Endothelial cell of umbilical vein (primary cell): ENCODE measurements around the gene MYO9B. TPM values are rescaled to one million over a fixed set of nuclear protein-coding genes. Genes with fewer than 3 reads are reported as not detected.

ENCODE experiments used
- BruUV-seq: library from RNA; stranded (reverse); fragments of 400-500 nt; replicated peaks from 2 replicates; lab custom pipeline; 2021; lab: Mats Ljungman, UMichigan
- CTCF ChIA-PET: fragments of 300-600, 350-600 bp; sonication (Branson Sonifier 250); formaldehyde crosslinking; loops from one replicate; lab custom pipeline; 2021; ENCODE audit warnings: antibody characterized with exemption, inconsistent platforms; lab: Charles Lee
- POLR2A ChIA-PET: fragments of 300-600, 350-600 bp; sonication (Branson Sonifier 250); formaldehyde crosslinking; loops from one replicate; lab custom pipeline; 2021; ENCODE audit warnings: antibody characterized with exemption, inconsistent platforms; lab: Charles Lee
- DNase-seq: peaks from one replicate; pipeline ENCODE4 v3.0.0-alpha.2; 2011; ENCODE audit warnings: low read depth, low spot score
- FAIRE-seq: peaks from 2 replicates; lab custom pipeline; 2011; peaks lifted over from hg19 to GRCh38; lab: Jason Lieb, UNC
- H2AFZ ChIP-seq: 2 replicates; pipeline ENCODE4 v1.6.0; 2012; ENCODE audit warnings: low read depth, low read length, control low read depth, inconsistent platforms
- H3K27ac ChIP-seq: 2 replicates; pipeline ENCODE4 v1.5.1; 2011; ENCODE audit warnings: low read depth, mild to moderate bottlenecking, control low read depth, low read length, moderate library complexity; ENCODE audit not compliant: insufficient read depth
- H3K27me3 ChIP-seq, 2 experiments: 2 replicates each; pipeline versions ENCODE4 v1.6.0 to v1.6.1; 2011; ENCODE audit warnings: low read length in 2 of 2, mixed read lengths in 1 of 2; ENCODE audit not compliant: control insufficient read depth in 2 of 2, insufficient read depth in 2 of 2
- H3K36me3 ChIP-seq, 2 experiments: 2 replicates in 1 of 2; 3 replicates in 1 of 2; pipeline ENCODE4 v1.5.1; 2011; ENCODE audit warnings: low read length in 2 of 2, mild to moderate bottlenecking in 1 of 2, moderate library complexity in 1 of 2; ENCODE audit not compliant: control insufficient read depth in 2 of 2, insufficient read depth in 2 of 2; ENCODE audit errors: extremely low read depth in 1 of 2
- H3K4me1 ChIP-seq: 3 replicates; pipeline ENCODE4 v1.5.1; 2011; ENCODE audit warnings: mild to moderate bottlenecking, low read length; ENCODE audit not compliant: control insufficient read depth, insufficient read depth; ENCODE audit errors: extremely low read depth
- H3K4me2 ChIP-seq: 2 replicates; pipeline ENCODE4 v1.6.1; 2011; ENCODE audit warnings: low read length, control low read depth, mixed read lengths; ENCODE audit not compliant: insufficient read depth
- H3K4me3 ChIP-seq, 3 experiments: fragments of 200-600 bp in 1 of 3; sonication (generic), shearing (Covaris generic) in 1 of 3; replicated peaks in 1 of 3; 2 replicates each; pipeline ENCODE4 v1.5.1; 2011 to 2016; ENCODE audit warnings: control low read depth in 3 of 3, low read length in 3 of 3, mild to moderate bottlenecking in 2 of 3, inconsistent platforms in 1 of 3, low read depth in 1 of 3, moderate library complexity in 1 of 3; ENCODE audit not compliant: insufficient read depth in 1 of 3
- H3K79me2 ChIP-seq: 2 replicates; pipeline ENCODE4 v1.6.0; 2012; ENCODE audit warnings: low read length, inconsistent platforms; ENCODE audit not compliant: control insufficient read depth, insufficient read depth
- H3K9ac ChIP-seq: replicated peaks from 2 replicates; pipeline ENCODE3; 2011; ENCODE audit warnings: low read length, control low read depth; ENCODE audit not compliant: insufficient read depth; ENCODE audit errors: extremely low read depth
- H3K9me1 ChIP-seq: replicated peaks from 3 replicates; pipeline ENCODE4 v1.6.0; 2011; ENCODE audit warnings: mild to moderate bottlenecking, low read length; ENCODE audit not compliant: control insufficient read depth, insufficient read depth; ENCODE audit errors: extremely low read depth
- H3K9me3 ChIP-seq: replicated peaks from 2 replicates; pipeline ENCODE4 v1.5.1; 2012; ENCODE audit warnings: low read length, inconsistent platforms; ENCODE audit not compliant: control insufficient read depth, insufficient read depth
- H4K20me1 ChIP-seq: replicated peaks from 2 replicates; pipeline ENCODE3; 2011; ENCODE audit warnings: mild to moderate bottlenecking, low read length; ENCODE audit not compliant: control insufficient read depth, insufficient read depth; ENCODE audit errors: extremely low read depth
- CTCF ChIP-seq, 2 donors: IDR thresholded peaks; 1 replicate in 1 of 2; 2 replicates in 1 of 2; pipeline ENCODE4 v1.5.1; 2011; ENCODE audit warnings: low read length in 2 of 2, mild to moderate bottlenecking in 2 of 2, moderate library complexity in 2 of 2, control low read depth in 1 of 2, inconsistent platforms in 1 of 2, low read depth in 1 of 2; ENCODE audit not compliant: insufficient read depth in 1 of 2; ENCODE audit errors: extremely low read depth in 1 of 2
- EZH2 ChIP-seq: IDR thresholded peaks from 2 replicates; pipeline ENCODE4 v1.6.1; 2012; ENCODE audit warnings: borderline replicate concordance, low read depth, mild to moderate bottlenecking, moderate library complexity, low read length, inconsistent platforms; ENCODE audit not compliant: severe bottlenecking
- JUN ChIP-seq: IDR thresholded peaks from 2 replicates; pipeline ENCODE4 v1.6.1; 2011; ENCODE audit warnings: borderline replicate concordance, low read depth; ENCODE audit not compliant: insufficient read length, insufficient read depth
- POLR2AphosphoS5 ChIP-seq: IDR thresholded peaks from 2 replicates; pipeline ENCODE4 v1.6.1; 2012; ENCODE audit warnings: low read depth, mild to moderate bottlenecking, control low read depth, low read length, moderate library complexity; ENCODE audit not compliant: insufficient read depth
- dilution Hi-C: fragments of 300-500 bp; cut with MboI; formaldehyde crosslinking; loops from one replicate; pipeline ENCODE4 v1.15.0; 2019; ENCODE audit warnings: low sequenced_read_pairs; ENCODE audit not compliant: extremely low pct_ligation_motif_present
- intact Hi-C: fragments of 100-400 bp; cut with micrococcal nuclease; formaldehyde crosslinking; loops from one replicate; pipeline ENCODE4 v1.10.0; 2022
- polyA plus RNA-seq, 4 experiments: library from polyadenylated mRNA; depleted of rRNA in 3 of 4; stranded (reverse) in 3 of 4; unstranded in 1 of 4; fragments of >200 nt; gene quantifications; 2 replicates each; pipeline versions ENCODE4 v1.2.1 to v1.2.3, GENCODE V29; 2011 to 2012; ENCODE audit warnings: missing spikeins in 1 of 4
- total RNA-seq: library from RNA; stranded (reverse); gene quantifications from 2 replicates; pipeline ENCODE4 v1.2.3, GENCODE V29; 2021

Gene MYO9B
- total and polyA plus RNA-seq, 2 donors (not counting 3 experiments of a cell fraction or from before 2014, with no cell fraction given): 64.4 to 119 TPM

- no peak for TF ChIP-seq JUN
- no peak for TF ChIP-seq POLR2AphosphoS5
- no peak for TF ChIP-seq EZH2
- no peak for TF ChIP-seq CTCF (IDR thresholded peaks at IDR 0.05; ENCODE audit: extremely low read depth in 1 of 2, insufficient read depth in 1 of 2, low read depth in 1 of 2, low read length in 2 of 2)
- H3K9me1 ChIP-seq: no peaks in the 10 kb centered on the region
- BruUV-seq: no TSS peak
- POLR2A ChIA-PET: no interaction called here
- peaks cover 0 to 27% of the 10 kb centered on the region in 2 experiments for H3K36me3 ChIP-seq
- FAIRE-seq (no peak), DNase-seq (no peak)
- no peaks in the 10 kb centered on the region for H3K27me3 ChIP-seq
- CTCF ChIA-PET: interaction anchor here (1.2 to 3.1 kb wide), 6 partner anchors 9 to 23 kb away, joined by 3 to 28 read pairs (median 6); partner anchors contain the start of gene ANKLE1
- H4K20me1 ChIP-seq: no peaks in the 10 kb centered on the region
- H3K4me1 ChIP-seq: peaks cover 4% of the 10 kb centered on the region
- dilution Hi-C loops: no loop called here
- intact Hi-C loops: no loop called here
- H2AFZ ChIP-seq: no peak overlapping the region
- no peak overlapping the region for H3K27ac ChIP-seq
- no peak overlapping the region for H3K4me2 ChIP-seq
- no peaks in the 10 kb centered on the region for H3K79me2 ChIP-seq
- H3K9me3 ChIP-seq: no peaks in the 10 kb centered on the region
- H3K9ac ChIP-seq: no peak overlapping the region
- no peak overlapping the region for H3K4me3 ChIP-seq
These were observed 183.7 kb downstream of the MYO9B start for GRCh38 chr19:17259118-17259780.
